Effector memory CD4-positive, alpha-beta T cell (primary cell): ENCODE measurements around the gene TNFAIP2.
"Not testable (repeated sequence)": the region's sequence is repeated elsewhere in the genome, so short reads cannot be mapped to it uniquely, and the experiment has no call there.

Source experiments
- DNase-seq, 3 donors: peaks; one replicate each; pipeline ENCODE4 v3.0.0-alpha.2; 2020
- H3K27ac ChIP-seq: 2 replicates; pipeline ENCODE4 v1.7.0; 2013; ENCODE audit warnings: mild to moderate bottlenecking, low read length, moderate library complexity; ENCODE audit not compliant: insufficient read depth, poor library complexity, severe bottlenecking
- H3K27me3 ChIP-seq: replicated peaks from 2 replicates; pipeline ENCODE4 v1.7.0; 2013; ENCODE audit warnings: mild to moderate bottlenecking, low read length; ENCODE audit not compliant: insufficient read depth, control insufficient read depth, poor library complexity, severe bottlenecking
- H3K36me3 ChIP-seq: 2 replicates; pipeline ENCODE4 v1.7.0; 2013; ENCODE audit warnings: mild to moderate bottlenecking, low read length, moderate library complexity; ENCODE audit not compliant: control insufficient read depth, insufficient read depth
- H3K4me1 ChIP-seq: 2 replicates; pipeline ENCODE4 v1.7.0; 2013; ENCODE audit warnings: low read length, mild to moderate bottlenecking; ENCODE audit not compliant: control insufficient read depth, insufficient read depth, poor library complexity, severe bottlenecking
- H3K4me3 ChIP-seq: 2 replicates; pipeline ENCODE4 v1.7.0; 2013; ENCODE audit warnings: low read length, low read depth, mild to moderate bottlenecking; ENCODE audit not compliant: insufficient read depth, poor library complexity, severe bottlenecking
- H3K9me3 ChIP-seq: 2 replicates; pipeline ENCODE4 v1.7.0; 2013; ENCODE audit warnings: mild to moderate bottlenecking, low read length, moderate library complexity; ENCODE audit not compliant: control insufficient read depth

TNFAIP2 gene

DNA sequence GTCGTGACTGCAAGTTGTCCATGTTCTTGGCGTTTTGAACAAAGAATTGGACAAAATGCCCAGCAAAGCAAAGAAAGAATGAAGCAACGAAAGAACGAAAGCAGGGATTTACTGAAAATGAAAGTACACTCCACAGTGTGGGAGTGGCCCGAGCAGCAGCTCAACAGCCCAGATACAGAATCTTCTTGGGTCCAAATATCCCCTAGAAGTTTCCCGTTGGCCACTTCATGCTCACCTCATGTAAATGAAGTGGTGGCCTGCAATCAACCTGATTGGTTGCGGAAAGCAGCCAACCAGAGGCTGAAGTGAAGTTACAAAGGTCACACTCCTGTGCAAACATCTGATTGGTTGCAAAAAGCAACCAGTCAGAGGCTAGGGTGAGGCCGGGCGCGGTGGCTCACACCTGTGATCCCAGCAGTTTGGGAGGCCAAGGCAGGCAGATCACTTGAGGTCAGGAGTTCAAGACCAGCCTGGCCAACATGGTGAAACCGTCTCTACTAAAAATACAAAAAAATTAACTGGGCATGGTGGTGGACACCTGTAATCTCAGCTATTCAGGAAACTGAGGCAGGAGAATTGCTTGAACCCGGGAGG is 8.1 kb upstream of the TNFAIP2 start:
- H3K27ac ChIP-seq, H3K36me3 ChIP-seq, H3K9me3 ChIP-seq, H3K27me3 ChIP-seq, H3K4me1 ChIP-seq, H3K4me3 ChIP-seq, DNase-seq: not testable (repeated sequence)

- H3K4me1 ChIP-seq: no peaks in the 10 kb centered on the region
- no peaks in the 10 kb centered on the region for H3K9me3 ChIP-seq
Observed at GRCh38 chr14:103115845-103116572, 7.3 kb upstream of the TNFAIP2 start.

DNA sequence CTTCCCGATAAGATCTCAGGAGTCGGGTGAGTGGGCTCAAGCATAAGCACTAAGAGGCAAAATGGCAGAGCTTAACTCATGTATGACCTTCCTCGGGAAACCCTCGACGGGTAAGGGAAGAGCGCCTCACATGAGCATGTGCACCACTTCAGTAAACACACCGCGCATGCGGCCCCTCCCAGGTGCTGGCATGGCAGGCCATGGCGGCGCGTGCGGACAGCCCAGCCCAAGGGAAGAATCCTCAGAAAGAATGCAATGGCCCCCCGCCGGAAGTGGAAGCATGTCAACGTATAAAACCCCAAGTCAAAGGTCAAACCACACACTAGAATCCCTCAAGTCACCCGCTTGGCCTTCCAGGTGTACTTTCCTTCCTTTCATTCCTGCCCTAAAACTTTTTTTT is 6.6 kb upstream of the TNFAIP2 start:
- DNase-seq: no peak
- Histone ChIP-seq H3K36me3 (no peaks in the 10 kb centered on the region), H3K4me3 (no peak overlapping the region), H3K27me3 (no peaks in the 10 kb centered on the region), H3K4me1 (no peaks in the 10 kb centered on the region), H3K9me3 (no peaks in the 10 kb centered on the region), H3K27ac (no peak overlapping the region)

More at GRCh38 chr14:103115845-103116572, 7.3 kb upstream of the TNFAIP2 start:
- H3K4me3 ChIP-seq: no peak overlapping the region
- no peak for DNase-seq
- no peaks in the 10 kb centered on the region for H3K36me3 ChIP-seq
- H3K27ac ChIP-seq: no peak overlapping the region
- no peaks in the 10 kb centered on the region for H3K27me3 ChIP-seq

GRCh38 chr14:103117499-103117898 is 5.8 kb upstream of the TNFAIP2 start:
- H3K36me3 ChIP-seq, H3K4me1 ChIP-seq, H3K27ac ChIP-seq, H3K27me3 ChIP-seq, DNase-seq, H3K4me3 ChIP-seq, H3K9me3 ChIP-seq: not testable (repeated sequence)

DNA sequence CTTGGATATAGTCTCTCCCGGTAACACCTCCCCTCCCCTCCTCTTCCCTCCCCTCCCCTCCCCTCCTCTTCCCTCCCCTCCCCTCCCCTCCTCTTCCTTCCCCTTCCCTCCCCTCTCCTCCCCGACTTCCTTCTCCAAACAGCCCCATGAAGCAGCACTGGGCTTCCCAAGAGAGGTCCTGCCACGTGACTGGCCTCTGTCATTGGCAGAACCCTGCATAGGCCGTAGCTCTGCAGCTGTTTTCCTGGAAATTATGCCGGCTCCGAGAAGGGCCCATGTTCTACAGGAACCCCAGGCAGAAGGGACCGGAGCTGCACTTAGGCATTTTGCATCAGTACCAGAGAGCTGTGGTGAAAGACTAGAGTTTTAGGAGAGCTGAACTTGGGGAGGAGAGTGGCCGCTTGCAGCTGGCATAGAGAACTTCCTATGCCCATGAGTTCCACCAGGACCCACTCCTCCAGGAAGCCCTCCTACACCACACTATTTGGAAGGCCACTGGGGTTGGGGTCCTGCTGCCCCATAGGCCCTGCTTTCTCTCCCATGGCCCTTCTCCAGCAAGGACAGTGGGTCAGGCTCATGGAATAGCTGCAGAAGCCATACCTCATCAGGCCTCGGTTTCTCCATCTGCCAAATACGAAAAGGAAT is 5.1 kb upstream of the TNFAIP2 start:
- Histone ChIP-seq H3K27ac (no peak overlapping the region), H3K9me3 (no peaks in the 10 kb centered on the region)

GRCh38 chr14:103118663-103119404 is 4.4 kb upstream of the TNFAIP2 start:
- Histone ChIP-seq H3K27me3 (peaks cover 17% of the 10 kb centered on the region), H3K36me3 (no peaks in the 10 kb centered on the region), H3K27ac (no peak overlapping the region), H3K4me1 (peaks cover 15% of the 10 kb centered on the region), H3K4me3 (no peak overlapping the region), H3K9me3 (no peaks in the 10 kb centered on the region)
- DNase-seq: no peak

More for the DNA sequence above, 5.1 kb upstream of the TNFAIP2 start:
- Histone ChIP-seq H3K27me3 (peaks cover 11% of the 10 kb centered on the region), H3K4me3 (no peak overlapping the region), H3K4me1 (peaks cover 8% of the 10 kb centered on the region), H3K36me3 (no peaks in the 10 kb centered on the region)
- no peak for DNase-seq

DNA sequence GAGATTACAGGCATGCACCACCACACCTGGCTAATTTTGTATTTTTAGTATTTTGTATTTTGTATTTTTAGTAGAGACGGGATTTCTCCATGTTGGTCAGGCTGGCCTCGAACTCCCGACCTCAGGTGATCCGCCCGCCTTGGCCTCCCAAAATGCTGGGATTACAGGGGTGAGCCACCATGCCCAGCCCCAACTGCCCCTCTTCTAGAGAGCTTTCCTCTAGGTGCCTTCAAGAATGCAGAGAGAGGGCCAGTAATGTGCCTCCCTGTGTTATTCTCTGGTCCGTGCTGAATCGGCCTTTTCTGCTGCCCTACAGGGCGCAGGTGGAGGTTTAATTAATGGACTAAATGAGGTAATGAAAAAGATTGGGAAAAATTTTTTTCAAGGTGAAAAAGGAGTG is 3.7 kb upstream of the TNFAIP2 start:
- H3K9me3 ChIP-seq, DNase-seq, H3K4me3 ChIP-seq, H3K27ac ChIP-seq, H3K36me3 ChIP-seq: not testable (repeated sequence)
- Histone ChIP-seq H3K4me1 (peaks cover 17% of the 10 kb centered on the region), H3K27me3 (peaks cover 23% of the 10 kb centered on the region)

DNA sequence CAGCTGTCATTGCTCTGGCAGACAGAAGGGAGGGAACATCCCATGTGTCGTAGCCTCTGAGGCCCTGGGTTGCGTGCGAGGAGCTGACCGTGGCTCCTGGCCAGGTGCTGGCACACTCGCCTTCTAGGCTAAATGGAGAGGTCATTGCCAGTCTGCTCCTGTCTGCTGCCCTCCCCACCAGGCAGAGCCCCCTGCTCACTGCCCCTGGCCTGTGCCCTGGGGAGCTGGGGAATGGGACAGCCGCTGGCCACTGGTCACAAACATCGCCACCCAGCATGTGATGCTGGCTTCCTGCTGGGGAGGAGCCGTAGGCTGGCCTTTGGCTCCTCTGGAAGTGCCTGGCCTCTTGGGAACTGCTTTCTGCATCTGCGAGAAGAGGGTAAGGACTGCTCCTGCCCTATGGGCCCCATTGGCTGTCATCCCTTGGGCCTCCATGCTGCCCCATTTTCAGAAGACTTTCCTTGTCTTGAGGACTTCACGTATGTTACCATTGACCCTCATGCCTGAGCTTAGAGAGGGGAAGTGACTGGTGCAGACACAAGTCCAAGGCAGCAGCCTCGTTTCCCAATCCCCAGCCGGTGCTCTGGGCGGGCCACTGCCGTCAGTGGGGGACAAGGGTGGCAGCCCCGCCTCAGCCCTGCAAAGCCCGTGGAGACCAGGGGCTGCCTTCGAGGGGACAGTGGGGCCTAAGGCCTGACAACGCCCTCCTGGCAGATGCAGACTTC is 2.0 kb upstream of the TNFAIP2 start:
- H3K27ac ChIP-seq: no peak overlapping the region

DNA sequence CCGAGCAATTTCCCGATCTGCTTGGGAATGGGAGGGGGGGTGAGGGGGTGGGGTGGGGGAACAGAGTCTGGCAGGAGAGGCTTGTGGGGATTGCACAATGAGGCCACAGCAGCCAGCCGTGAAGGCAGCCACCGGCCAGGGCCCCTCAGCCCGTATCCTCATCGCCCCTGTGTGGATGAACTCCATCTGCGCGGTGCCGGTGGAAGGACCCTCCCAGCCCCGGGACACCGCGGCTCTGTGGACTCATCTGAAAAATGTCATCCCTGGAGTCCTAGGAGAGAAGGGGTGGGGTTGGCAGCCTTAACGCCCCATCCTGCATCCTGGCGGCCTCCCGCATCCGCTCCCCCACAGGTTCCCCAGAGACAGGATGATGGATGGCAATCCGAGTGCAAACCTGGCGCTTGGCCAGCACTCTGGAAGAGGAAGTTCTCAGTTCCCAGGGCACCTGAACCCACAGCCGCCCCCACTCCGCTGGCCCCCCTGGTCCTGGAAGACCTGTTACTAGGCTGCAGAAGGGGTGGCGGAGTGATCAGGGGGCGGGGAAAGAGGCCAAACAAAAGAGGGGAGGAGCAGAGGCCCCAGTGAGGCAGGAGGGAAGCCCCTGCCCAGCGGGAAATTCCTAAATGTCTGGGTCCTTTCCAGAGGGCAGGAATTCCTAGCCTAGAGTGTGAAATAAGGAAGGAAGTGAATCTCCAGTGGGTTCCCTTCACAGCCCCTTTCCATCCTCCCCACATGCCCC is 1.2 kb upstream of the TNFAIP2 start:
- no peak overlapping the region for H3K27ac ChIP-seq
- no peak overlapping the region for H3K4me3 ChIP-seq
- DNase-seq: no peak
- H3K4me1 ChIP-seq: peaks cover 17% of the 10 kb centered on the region
- peaks cover 23% of the 10 kb centered on the region for H3K27me3 ChIP-seq
- H3K9me3 ChIP-seq: no peaks in the 10 kb centered on the region
- H3K36me3 ChIP-seq: no peaks in the 10 kb centered on the region

More for the DNA sequence above, 2.0 kb upstream of the TNFAIP2 start:
- Histone ChIP-seq H3K27me3 (peaks cover 23% of the 10 kb centered on the region), H3K4me3 (no peak overlapping the region), H3K9me3 (no peaks in the 10 kb centered on the region), H3K36me3 (no peaks in the 10 kb centered on the region), H3K4me1 (peaks cover 17% of the 10 kb centered on the region)
- no peak for DNase-seq
